DND-41 (cell line): ENCODE results near the gene PHC3.
A peak's percentile ranks its signal among the peaks of the same experiment; 100 is the strongest.

ENCODE experiments used
- ATAC-seq: fragments of 200-7000 bp; cut with Tn5 transposase; 3 replicates; pipeline ENCODE4 v1.9.1; 2021; ENCODE audit warnings: low read depth; ENCODE audit not compliant: insufficient read depth
- DNase-seq: peaks from one replicate; pipeline ENCODE4 v3.0.0-alpha.2; 2020
- H2AFZ ChIP-seq: 2 replicates; pipeline ENCODE4 v1.6.0; 2012; ENCODE audit warnings: low read depth, low read length
- H3K27ac ChIP-seq: 2 replicates; pipeline ENCODE4 v1.5.1; 2012; ENCODE audit warnings: low read length, inconsistent platforms
- H3K27me3 ChIP-seq: fragments of 200-600 bp; sonication (generic); 2 replicates; pipeline ENCODE4 v1.6.0; 2012; ENCODE audit warnings: low read length, mild to moderate bottlenecking, inconsistent platforms; ENCODE audit not compliant: insufficient read depth, poor library complexity
- H3K36me3 ChIP-seq: 2 replicates; pipeline ENCODE4 v1.5.1; 2012; ENCODE audit warnings: low read length, inconsistent platforms; ENCODE audit not compliant: insufficient read depth
- H3K4me1 ChIP-seq: 2 replicates; pipeline ENCODE4 v1.5.1; 2012; ENCODE audit warnings: mild to moderate bottlenecking, low read length; ENCODE audit not compliant: insufficient read depth
- H3K4me2 ChIP-seq: 2 replicates; pipeline ENCODE4 v1.6.0; 2012; ENCODE audit warnings: mild to moderate bottlenecking, moderate library complexity, low read length, inconsistent platforms; ENCODE audit not compliant: insufficient read depth
- H3K4me3 ChIP-seq, 2 experiments: fragments of 200-600 bp in 1 of 2; shearing (Covaris generic) in 1 of 2; 2 replicates each; pipeline ENCODE4 v1.5.1; 2012 to 2016; ENCODE audit warnings: inconsistent platforms in 2 of 2, low read length in 2 of 2, mild to moderate bottlenecking in 2 of 2, low read depth in 1 of 2, moderate library complexity in 1 of 2
- H3K79me2 ChIP-seq: 2 replicates; pipeline ENCODE4 v1.6.0; 2012; ENCODE audit warnings: low read length, inconsistent platforms; ENCODE audit not compliant: insufficient read depth
- H3K9ac ChIP-seq: 2 replicates; pipeline ENCODE4 v1.6.0; 2012; ENCODE audit warnings: low read depth, mild to moderate bottlenecking, inconsistent platforms, low read length, moderate library complexity
- H3K9me3 ChIP-seq: 2 replicates; pipeline ENCODE4 v1.5.1; 2012; ENCODE audit warnings: low read length, moderate library complexity, mild to moderate bottlenecking, inconsistent platforms; ENCODE audit not compliant: insufficient read depth, severe bottlenecking
- H4K20me1 ChIP-seq: 2 replicates; pipeline ENCODE4 v1.6.0; 2012; ENCODE audit warnings: low read length; ENCODE audit not compliant: insufficient read depth
- EZH2 ChIP-seq: IDR thresholded peaks from 3 replicates; pipeline ENCODE4 v1.6.1; 2012; ENCODE audit warnings: borderline replicate concordance, low read depth, mild to moderate bottlenecking, moderate library complexity, low read length, inconsistent platforms; ENCODE audit not compliant: severe bottlenecking
- TF ChIP-seq, protein P1 (sequence below): IDR thresholded peaks from 2 replicates; pipeline ENCODE4 v1.5.1; 2012; ENCODE audit warnings: borderline replicate concordance, low read length, moderate library complexity, mild to moderate bottlenecking; ENCODE audit not compliant: poor library complexity, severe bottlenecking; ENCODE audit errors: extremely low read depth

The PHC3 gene, protein sequence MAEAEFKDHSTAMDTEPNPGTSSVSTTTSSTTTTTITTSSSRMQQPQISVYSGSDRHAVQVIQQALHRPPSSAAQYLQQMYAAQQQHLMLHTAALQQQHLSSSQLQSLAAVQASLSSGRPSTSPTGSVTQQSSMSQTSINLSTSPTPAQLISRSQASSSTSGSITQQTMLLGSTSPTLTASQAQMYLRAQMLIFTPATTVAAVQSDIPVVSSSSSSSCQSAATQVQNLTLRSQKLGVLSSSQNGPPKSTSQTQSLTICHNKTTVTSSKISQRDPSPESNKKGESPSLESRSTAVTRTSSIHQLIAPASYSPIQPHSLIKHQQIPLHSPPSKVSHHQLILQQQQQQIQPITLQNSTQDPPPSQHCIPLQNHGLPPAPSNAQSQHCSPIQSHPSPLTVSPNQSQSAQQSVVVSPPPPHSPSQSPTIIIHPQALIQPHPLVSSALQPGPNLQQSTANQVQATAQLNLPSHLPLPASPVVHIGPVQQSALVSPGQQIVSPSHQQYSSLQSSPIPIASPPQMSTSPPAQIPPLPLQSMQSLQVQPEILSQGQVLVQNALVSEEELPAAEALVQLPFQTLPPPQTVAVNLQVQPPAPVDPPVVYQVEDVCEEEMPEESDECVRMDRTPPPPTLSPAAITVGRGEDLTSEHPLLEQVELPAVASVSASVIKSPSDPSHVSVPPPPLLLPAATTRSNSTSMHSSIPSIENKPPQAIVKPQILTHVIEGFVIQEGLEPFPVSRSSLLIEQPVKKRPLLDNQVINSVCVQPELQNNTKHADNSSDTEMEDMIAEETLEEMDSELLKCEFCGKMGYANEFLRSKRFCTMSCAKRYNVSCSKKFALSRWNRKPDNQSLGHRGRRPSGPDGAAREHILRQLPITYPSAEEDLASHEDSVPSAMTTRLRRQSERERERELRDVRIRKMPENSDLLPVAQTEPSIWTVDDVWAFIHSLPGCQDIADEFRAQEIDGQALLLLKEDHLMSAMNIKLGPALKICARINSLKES

DNA sequence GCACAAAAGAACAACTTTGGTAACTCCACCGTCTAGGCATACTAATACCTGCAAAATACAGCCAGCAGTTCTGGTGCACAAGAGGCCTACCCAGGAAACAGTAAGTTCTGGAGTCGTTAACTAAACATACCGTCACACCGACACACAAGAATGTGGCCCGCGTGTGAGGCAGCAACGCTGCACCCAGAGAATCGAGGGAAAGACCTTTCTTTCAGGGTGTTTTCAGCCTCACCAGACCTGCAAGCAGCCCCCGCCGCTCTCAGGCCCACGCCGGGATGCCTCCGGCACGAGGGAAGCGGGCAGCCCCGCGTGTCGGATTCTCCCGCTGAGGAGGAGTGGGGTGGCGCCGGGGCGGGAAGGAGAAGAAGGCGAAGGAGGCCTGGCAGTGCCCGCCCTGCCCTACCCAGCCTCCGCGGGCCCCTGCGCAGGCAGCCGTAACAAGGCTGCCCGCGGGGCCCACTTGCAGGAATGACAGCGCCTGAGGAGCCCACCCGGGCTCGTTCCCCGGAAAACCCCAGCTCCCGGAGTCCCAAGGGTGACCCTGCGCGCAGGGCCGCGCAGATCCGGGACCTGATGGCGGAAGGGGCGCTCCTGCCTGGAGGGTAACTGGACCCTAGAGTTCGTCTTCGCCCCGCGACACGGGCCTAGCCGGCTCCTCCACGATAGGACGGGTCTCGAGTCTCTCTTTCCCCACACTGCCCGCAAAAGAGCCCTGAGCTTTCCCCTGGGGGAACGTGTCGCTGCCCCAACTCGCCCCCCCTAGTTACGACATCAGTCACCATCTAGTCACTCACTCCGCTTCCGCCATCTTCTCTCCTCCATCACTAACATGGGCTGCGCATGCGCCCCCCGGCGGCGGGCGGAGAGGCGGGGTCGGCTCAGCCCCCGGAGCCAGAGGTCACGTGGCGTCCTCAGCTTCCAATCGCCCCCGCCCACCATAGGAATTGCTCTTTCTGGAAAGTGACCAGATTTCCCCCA is at the start of gene PHC3:
PHC3 (minus strand) TSS at position 826 of the 978 bp plus-strand sequence; CDS start at position 808, 18 bp downstream.
- DNase-seq (peak; percentile 95), ATAC-seq (peak; percentile 78)
- Histone ChIP-seq H3K27ac (peak within 1 kb of the TSS; percentile 93), H3K4me3 (peak within 1 kb of the TSS; percentile 56 to 90), H3K9ac (peak within 1 kb of the TSS; percentile 84), H3K36me3 (peaks cover 27% of the 10 kb centered on the region), H3K9me3 (no peaks in the 10 kb centered on the region), H3K27me3 (no peaks in the 10 kb centered on the region), H3K79me2 (peaks cover 51% of the 10 kb centered on the region), H3K4me2 (peak within 1 kb of the TSS; percentile 98), H2AFZ (peak within 1 kb of the TSS; percentile 83), H4K20me1 (no peaks in the 10 kb centered on the region), H3K4me1 (peaks cover 39% of the 10 kb centered on the region)
- TF ChIP-seq, protein P1, sequence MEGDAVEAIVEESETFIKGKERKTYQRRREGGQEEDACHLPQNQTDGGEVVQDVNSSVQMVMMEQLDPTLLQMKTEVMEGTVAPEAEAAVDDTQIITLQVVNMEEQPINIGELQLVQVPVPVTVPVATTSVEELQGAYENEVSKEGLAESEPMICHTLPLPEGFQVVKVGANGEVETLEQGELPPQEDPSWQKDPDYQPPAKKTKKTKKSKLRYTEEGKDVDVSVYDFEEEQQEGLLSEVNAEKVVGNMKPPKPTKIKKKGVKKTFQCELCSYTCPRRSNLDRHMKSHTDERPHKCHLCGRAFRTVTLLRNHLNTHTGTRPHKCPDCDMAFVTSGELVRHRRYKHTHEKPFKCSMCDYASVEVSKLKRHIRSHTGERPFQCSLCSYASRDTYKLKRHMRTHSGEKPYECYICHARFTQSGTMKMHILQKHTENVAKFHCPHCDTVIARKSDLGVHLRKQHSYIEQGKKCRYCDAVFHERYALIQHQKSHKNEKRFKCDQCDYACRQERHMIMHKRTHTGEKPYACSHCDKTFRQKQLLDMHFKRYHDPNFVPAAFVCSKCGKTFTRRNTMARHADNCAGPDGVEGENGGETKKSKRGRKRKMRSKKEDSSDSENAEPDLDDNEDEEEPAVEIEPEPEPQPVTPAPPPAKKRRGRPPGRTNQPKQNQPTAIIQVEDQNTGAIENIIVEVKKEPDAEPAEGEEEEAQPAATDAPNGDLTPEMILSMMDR, result no peak
- TF ChIP-seq EZH2, result no peak

- H4K20me1 ChIP-seq, result peaks cover 2% of the 10 kb centered on the region; the same call in 1 of the 2 replicates
- no peak for ATAC-seq
- H3K27ac ChIP-seq, result no peak overlapping the region
- H3K79me2 ChIP-seq, result peaks cover 66% of the 10 kb centered on the region
- no peak for TF ChIP-seq EZH2
- TF ChIP-seq, protein P1, result no peak
- H3K9me3 ChIP-seq, result no peaks in the 10 kb centered on the region
- no peak overlapping the region for H3K4me2 ChIP-seq
- no peaks in the 10 kb centered on the region for H3K36me3 ChIP-seq
- H3K4me3 ChIP-seq, result no peak overlapping the region
- no peak for DNase-seq
- H2AFZ ChIP-seq, result no peak overlapping the region
- no peaks in the 10 kb centered on the region for H3K27me3 ChIP-seq
- no peak overlapping the region for H3K9ac ChIP-seq
- peaks cover 13% of the 10 kb centered on the region for H3K4me1 ChIP-seq
These were observed 46.7 kb upstream of the PHC3 start for GRCh38 chr3:170228093-170228766.

DNA sequence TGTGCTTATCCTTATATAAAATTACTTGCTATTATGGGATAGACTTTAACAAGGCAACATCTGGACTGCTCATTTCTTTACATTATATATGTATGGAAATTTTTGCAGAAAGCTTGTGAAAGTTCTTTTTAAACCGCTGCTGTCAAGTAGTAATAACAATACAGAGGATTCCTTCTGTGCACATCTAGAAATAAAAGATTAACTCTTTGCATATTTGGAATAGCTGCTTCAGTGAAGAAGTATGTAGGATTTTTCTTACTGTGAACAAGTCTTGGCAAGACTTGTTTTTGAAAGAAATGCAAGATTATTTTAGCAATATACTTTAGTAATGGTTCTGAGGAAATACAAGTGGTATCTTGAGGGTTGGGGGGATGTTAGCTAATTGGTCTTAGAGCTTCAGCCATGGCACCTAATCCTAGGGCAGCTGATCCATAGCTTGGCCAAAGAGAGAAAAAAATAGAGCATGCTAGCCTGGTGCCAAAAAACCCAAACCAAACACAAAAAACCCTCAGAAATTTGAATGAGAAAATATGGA is 45.0 kb upstream of the PHC3 start:
- TF ChIP-seq, protein P1, result no peak
- no peak for TF ChIP-seq EZH2
- H3K27me3 ChIP-seq, result no peaks in the 10 kb centered on the region
- H3K9ac ChIP-seq, result no peak overlapping the region
- DNase-seq (no peak), ATAC-seq (no peak)
- no peaks in the 10 kb centered on the region for H3K9me3 ChIP-seq
- H3K36me3 ChIP-seq, result no peaks in the 10 kb centered on the region
- H3K79me2 ChIP-seq, result peaks cover 64% of the 10 kb centered on the region
- peaks cover 2% of the 10 kb centered on the region; the same call in 1 of the 2 replicates for H4K20me1 ChIP-seq
- no peak overlapping the region for H2AFZ ChIP-seq
- H3K4me1 ChIP-seq, result peaks cover 20% of the 10 kb centered on the region
- H3K4me2 ChIP-seq, result no peak overlapping the region
- no peak overlapping the region for H3K27ac ChIP-seq
- H3K4me3 ChIP-seq, result no peak overlapping the region
